CMK (cell line): ENCODE data around the gene LMF1.

Source experiments
- DNase-seq: peaks from one replicate; pipeline ENCODE4 v3.0.0-alpha.2; 2010; ENCODE audit warnings: low read depth

Gene LMF1

GRCh38 chr16:804193-805048, 166.4 kb downstream of the LMF1 start:
- no peak for DNase-seq

DNA sequence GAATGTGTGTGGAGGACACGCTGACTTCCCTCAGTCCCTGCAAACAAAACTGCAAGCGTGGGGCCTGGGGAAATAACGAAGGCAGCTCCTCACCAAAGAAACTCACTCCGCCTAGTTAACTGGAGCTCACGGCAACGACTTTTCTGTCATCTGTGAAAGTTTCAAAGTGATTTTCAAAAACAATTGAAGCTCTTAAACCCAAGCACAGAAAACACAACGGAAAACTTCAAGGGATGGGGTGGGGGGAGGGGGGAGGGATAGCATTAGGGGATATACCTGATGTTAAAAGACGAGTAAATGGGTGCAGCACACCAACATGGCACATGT, 167.1 kb downstream of the LMF1 start:
- no peak for DNase-seq
